Kasumi-1 (cell line): ENCODE measurements around the gene ETNK2.

Source experiments
- DNase-seq, 2 experiments: peaks; one replicate each; lab custom pipeline; 2025; lab: John Stamatoyannopoulos, UW

ETNK2 gene

GRCh38 chr1:204151552-204152309 lies at the start of gene ETNK2:
TSS of gene ETNK2 (minus strand) at chr1:204152044. CDS start at chr1:204151852, 192 bp downstream.
- no peak for DNase-seq

GRCh38 chr1:204201348-204202040 lies 49.6 kb upstream of the ETNK2 start:
- DNase-seq, result no peak

GRCh38 chr1:204199579-204199978 lies 47.7 kb upstream of the ETNK2 start:
- DNase-seq, result no peak

GRCh38 chr1:204198348-204199340 lies 46.8 kb upstream of the ETNK2 start:
- no peak for DNase-seq

- no peak for DNase-seq
Measured at GRCh38 chr1:204197068-204197467, 45.2 kb upstream of the ETNK2 start.

GRCh38 chr1:204196068-204196795 lies 44.4 kb upstream of the ETNK2 start, which contains the start of gene KISS1:
TSS of gene KISS1 (minus strand) at chr1:204196491. CDS start at chr1:204192876, 3,615 bp downstream.
- DNase-seq, result no peak

- peak in 1 of 2 experiments; percentile 3 for DNase-seq
Measured at GRCh38 chr1:204194771-204195170, 42.9 kb upstream of the ETNK2 start.

GRCh38 chr1:204194080-204194479 lies 42.2 kb upstream of the ETNK2 start:
- DNase-seq, result no peak

- DNase-seq, result no peak
Measured at GRCh38 chr1:204192589-204193352, 40.9 kb upstream of the ETNK2 start.

- DNase-seq, result no peak
Measured at GRCh38 chr1:204192046-204192445, 40.2 kb upstream of the ETNK2 start.

- no peak for DNase-seq
Measured at GRCh38 chr1:204191456-204191855, 39.6 kb upstream of the ETNK2 start.

- peak; percentile 60 to 68 for DNase-seq
Measured at GRCh38 chr1:204190212-204191211, 38.7 kb upstream of the ETNK2 start.

- no peak for DNase-seq
Measured at GRCh38 chr1:204188959-204189639, 37.3 kb upstream of the ETNK2 start.

- no peak for DNase-seq
Measured at GRCh38 chr1:204186597-204186996, 34.8 kb upstream of the ETNK2 start.

GRCh38 chr1:204181116-204181515 lies 29.3 kb upstream of the ETNK2 start:
- DNase-seq, result no peak

GRCh38 chr1:204180133-204180532 lies 28.3 kb upstream of the ETNK2 start:
- DNase-seq, result no peak

- DNase-seq, result no peak
Measured at GRCh38 chr1:204178487-204179281, 26.8 kb upstream of the ETNK2 start.

- DNase-seq, result no peak
Measured at GRCh38 chr1:204177133-204177532, 25.3 kb upstream of the ETNK2 start.
